GM12878 (cell line): ENCODE measurements around the gene NKAIN2.

ENCODE experiments used
- EZH2 ChIP-seq: IDR thresholded peaks from 2 replicates; pipeline ENCODE4 v1.6.1; 2012; ENCODE audit warnings: low read depth, mild to moderate bottlenecking, control low read depth, inconsistent platforms, low read length, borderline replicate concordance; ENCODE audit not compliant: control insufficient read depth
- ZNF24 ChIP-seq: fragments of 450-650 bp; IDR thresholded peaks from 2 replicates; pipeline ENCODE4 v1.6.1; 2017; ENCODE audit warnings: antibody characterized with exemption, mild to moderate bottlenecking

GRCh38 chr6:124753562-124754105 is 950.0 kb downstream of the NKAIN2 start:
- TF ChIP-seq EZH2: no peak
- no peak for TF ChIP-seq ZNF24
